ENCODE results near the gene ANO4. TPM values are rescaled to one million over a fixed set of nuclear protein-coding genes. Genes with fewer than 3 reads are reported as not detected.

Gene ANO4
- total RNA-seq, 2 donors from 2014 or later = 7.2 to 8.5 TPM

- peaks cover 4% of the 10 kb centered on the region for H3K4me1 ChIP-seq (replicated peaks)
- no peaks in the 10 kb centered on the region for H3K27me3 ChIP-seq (replicated peaks; ENCODE audit: insufficient read depth)
- intact Hi-C loops (cut with DNase I) = no loop called here
- TF ChIP-seq POLR2AphosphoS5 (IDR thresholded peaks at IDR 0.05) (no peak), POLR2A (IDR thresholded peaks at IDR 0.05) (no peak)
- TF ChIP-seq, protein P1, sequence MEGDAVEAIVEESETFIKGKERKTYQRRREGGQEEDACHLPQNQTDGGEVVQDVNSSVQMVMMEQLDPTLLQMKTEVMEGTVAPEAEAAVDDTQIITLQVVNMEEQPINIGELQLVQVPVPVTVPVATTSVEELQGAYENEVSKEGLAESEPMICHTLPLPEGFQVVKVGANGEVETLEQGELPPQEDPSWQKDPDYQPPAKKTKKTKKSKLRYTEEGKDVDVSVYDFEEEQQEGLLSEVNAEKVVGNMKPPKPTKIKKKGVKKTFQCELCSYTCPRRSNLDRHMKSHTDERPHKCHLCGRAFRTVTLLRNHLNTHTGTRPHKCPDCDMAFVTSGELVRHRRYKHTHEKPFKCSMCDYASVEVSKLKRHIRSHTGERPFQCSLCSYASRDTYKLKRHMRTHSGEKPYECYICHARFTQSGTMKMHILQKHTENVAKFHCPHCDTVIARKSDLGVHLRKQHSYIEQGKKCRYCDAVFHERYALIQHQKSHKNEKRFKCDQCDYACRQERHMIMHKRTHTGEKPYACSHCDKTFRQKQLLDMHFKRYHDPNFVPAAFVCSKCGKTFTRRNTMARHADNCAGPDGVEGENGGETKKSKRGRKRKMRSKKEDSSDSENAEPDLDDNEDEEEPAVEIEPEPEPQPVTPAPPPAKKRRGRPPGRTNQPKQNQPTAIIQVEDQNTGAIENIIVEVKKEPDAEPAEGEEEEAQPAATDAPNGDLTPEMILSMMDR (IDR thresholded peaks at IDR 0.05) = no peak
- no peak for DNase-seq (ENCODE audit: low spot score)
- no peak overlapping the region for H3K27ac ChIP-seq
- no peaks in the 10 kb centered on the region for H3K9me3 ChIP-seq
- WGBS = 77% methylated on average over 4 of the region's 4 CpGs
- no peaks in the 10 kb centered on the region for H3K36me3 ChIP-seq
- H3K4me3 ChIP-seq = no peak overlapping the region
These were observed 176.3 kb downstream of the ANO4 start for GRCh38 chr12:100970894-100971293.

DNA sequence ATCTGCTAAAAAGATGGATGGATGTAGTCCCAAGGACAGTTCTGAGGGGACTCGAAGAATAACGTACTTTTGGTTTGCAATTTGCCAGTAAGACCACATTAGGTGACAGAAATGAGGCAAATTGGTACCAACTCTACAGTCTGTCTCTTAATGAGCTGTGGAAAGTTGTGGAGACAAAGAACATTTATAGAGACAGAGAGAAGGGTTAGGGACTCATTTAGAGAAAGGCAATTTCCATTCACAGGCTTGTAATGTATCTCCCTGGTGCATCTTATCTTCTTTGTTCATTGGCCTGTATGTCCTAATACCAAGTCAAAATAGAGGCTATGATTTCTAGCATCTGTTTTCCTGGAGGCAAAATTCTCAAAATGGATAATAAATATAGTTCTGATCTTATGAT is 177.5 kb downstream of the ANO4 start:
- WGBS = 65% methylated on average over 2 of the region's 2 CpGs
- no peak for TF ChIP-seq POLR2A (IDR thresholded peaks at IDR 0.05)
- H3K4me3 ChIP-seq = no peak overlapping the region
- no peaks in the 10 kb centered on the region for H3K27me3 ChIP-seq (replicated peaks; ENCODE audit: insufficient read depth)
- no peaks in the 10 kb centered on the region for H3K36me3 ChIP-seq
- H3K27ac ChIP-seq = no peak overlapping the region
- no peak for DNase-seq (ENCODE audit: low spot score)
- peaks cover 4% of the 10 kb centered on the region for H3K4me1 ChIP-seq (replicated peaks)
- intact Hi-C loops (cut with DNase I) = no loop called here
- H3K9me3 ChIP-seq = no peaks in the 10 kb centered on the region

DNA sequence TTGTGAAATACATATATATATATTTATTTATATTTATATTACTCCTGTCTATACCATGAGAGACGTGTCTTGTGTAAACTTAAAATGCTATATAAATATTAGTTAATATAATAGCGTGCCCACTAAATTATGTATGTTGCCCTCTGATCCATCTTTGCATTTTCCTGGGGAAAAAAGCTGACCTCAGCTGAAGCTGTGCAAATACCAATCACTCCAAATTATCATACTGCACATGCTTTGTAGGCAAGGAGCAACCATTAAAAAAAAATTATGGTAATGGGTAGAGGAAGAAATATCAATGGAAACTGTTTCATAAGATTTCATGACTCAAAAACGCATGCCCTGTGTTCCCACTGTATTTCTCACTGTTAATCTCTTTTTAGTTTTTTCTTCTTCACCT is 179.8 kb downstream of the ANO4 start:
- Histone ChIP-seq H3K27me3 (replicated peaks; ENCODE audit: insufficient read depth) (no peaks in the 10 kb centered on the region), H3K27ac (peak overlapping the region; percentile 54 to 59), H3K4me3 (no peak overlapping the region), H3K9me3 (no peaks in the 10 kb centered on the region), H3K36me3 (no peaks in the 10 kb centered on the region), H3K4me1 (replicated peaks) (peaks cover 4% of the 10 kb centered on the region)
- DNase-seq (ENCODE audit: low spot score) = no peak
- intact Hi-C loops (cut with DNase I) = no loop called here
- 57% methylated on average over 3 of the region's 3 CpGs for WGBS
- TF ChIP-seq, protein P1 (IDR thresholded peaks at IDR 0.05) = no peak
- no peak for TF ChIP-seq POLR2AphosphoS5 (IDR thresholded peaks at IDR 0.05)
- TF ChIP-seq POLR2A (IDR thresholded peaks at IDR 0.05) = no peak

DNA sequence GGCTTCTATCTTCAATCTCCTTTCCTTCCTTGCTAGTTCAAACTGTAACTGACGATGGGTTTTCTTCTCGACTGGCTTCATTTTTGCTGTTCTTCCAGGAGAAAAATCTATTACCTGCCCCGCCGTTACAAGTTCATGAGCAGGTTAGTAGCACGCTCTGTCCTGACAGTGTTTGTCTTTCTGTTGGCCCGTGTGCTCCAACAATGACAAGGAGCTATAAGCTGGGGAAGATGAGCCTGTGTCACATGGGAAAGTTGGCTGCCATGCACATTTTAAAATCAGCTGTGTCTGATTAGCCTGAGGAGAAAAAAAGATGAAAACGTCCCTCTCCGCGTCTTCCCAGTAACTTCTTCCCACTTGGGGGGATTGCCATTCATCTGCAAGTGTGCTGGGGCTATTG is 180.2 kb downstream of the ANO4 start:
- peak overlapping the region; percentile 54 to 59 for H3K27ac ChIP-seq
- peaks cover 4% of the 10 kb centered on the region for H3K4me1 ChIP-seq (replicated peaks)
- WGBS = 22% methylated on average over 9 of the region's 9 CpGs
- H3K4me3 ChIP-seq = no peak overlapping the region
- H3K36me3 ChIP-seq = no peaks in the 10 kb centered on the region
- no peaks in the 10 kb centered on the region for H3K9me3 ChIP-seq
- peak; percentile 84 for TF ChIP-seq POLR2AphosphoS5 (IDR thresholded peaks at IDR 0.05)
- TF ChIP-seq, protein P1 (IDR thresholded peaks at IDR 0.05) = no peak
- no peak for TF ChIP-seq POLR2A (IDR thresholded peaks at IDR 0.05)
- intact Hi-C loops (cut with DNase I) = no loop called here
- H3K27me3 ChIP-seq (replicated peaks; ENCODE audit: insufficient read depth) = no peaks in the 10 kb centered on the region
- peak; percentile 69 for DNase-seq (ENCODE audit: low spot score)

DNA sequence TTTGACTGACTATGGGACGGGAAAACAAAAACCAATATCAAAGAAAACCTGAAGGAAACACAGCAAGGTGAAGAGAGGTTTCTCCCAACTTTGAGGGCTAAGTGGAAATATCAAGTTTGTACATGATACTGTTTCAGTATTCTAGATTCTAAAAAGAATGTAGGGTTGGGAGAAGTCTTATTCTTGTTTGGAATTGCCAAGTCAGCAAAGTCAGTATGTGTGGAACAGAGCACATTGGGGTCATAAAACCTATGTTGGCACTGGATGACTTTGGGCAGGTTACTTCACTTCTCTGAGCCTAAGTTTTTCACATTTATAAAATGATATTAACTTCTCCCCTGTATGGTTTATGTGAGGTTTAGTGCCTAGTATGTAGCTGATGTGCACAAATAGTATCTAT is 182.2 kb downstream of the ANO4 start:
- peaks cover 4% of the 10 kb centered on the region for H3K4me1 ChIP-seq (replicated peaks)
- H3K4me3 ChIP-seq = no peak overlapping the region
- no peaks in the 10 kb centered on the region for H3K27me3 ChIP-seq (replicated peaks; ENCODE audit: insufficient read depth)
- TF ChIP-seq POLR2A (IDR thresholded peaks at IDR 0.05) (no peak), POLR2AphosphoS5 (IDR thresholded peaks at IDR 0.05) (no peak)
- TF ChIP-seq, protein P1 (IDR thresholded peaks at IDR 0.05) = no peak
- intact Hi-C loops (cut with DNase I) = no loop called here
- no peak overlapping the region for H3K27ac ChIP-seq
- 100% methylated on average over 1 of the region's 1 CpG for WGBS
- no peaks in the 10 kb centered on the region for H3K36me3 ChIP-seq
- no peak for DNase-seq (ENCODE audit: low spot score)
- H3K9me3 ChIP-seq = no peaks in the 10 kb centered on the region

All from prostate gland (tissue), 2 donors.